Measurements from ENCODE around the gene CCL21.
"Not testable (repeated sequence)": the region's sequence is repeated elsewhere in the genome, so short reads cannot be mapped to it uniquely, and the experiment has no call there.

CCL21 gene

GRCh38 chr9:34737677-34738260 lies 27.8 kb upstream of the CCL21 start:
- no peak for DNase-seq (ENCODE audit: low read depth)
- H3K4me3 ChIP-seq (ENCODE audit: low read depth, low read length): no peak overlapping the region
- no peak for TF ChIP-seq CTCF (IDR thresholded peaks at IDR 0.05; ENCODE audit: low read depth, low read length, missing control alignments)

GRCh38 chr9:34734720-34735119 lies 24.8 kb upstream of the CCL21 start:
- no peak for TF ChIP-seq CTCF (IDR thresholded peaks at IDR 0.05; ENCODE audit: low read depth, low read length, missing control alignments)
- no peak overlapping the region for H3K4me3 ChIP-seq (ENCODE audit: low read depth, low read length)
- no peak for DNase-seq (ENCODE audit: low read depth)

- TF ChIP-seq CTCF (IDR thresholded peaks at IDR 0.05; ENCODE audit: low read depth, low read length, missing control alignments): no peak
- DNase-seq (ENCODE audit: low read depth): no peak
- no peak overlapping the region for H3K4me3 ChIP-seq (ENCODE audit: low read depth, low read length)
Measured at GRCh38 chr9:34732886-34733285, 22.9 kb upstream of the CCL21 start.

- H3K4me3 ChIP-seq (ENCODE audit: low read depth, low read length): no peak overlapping the region
- no peak for DNase-seq (ENCODE audit: low read depth)
- TF ChIP-seq CTCF (IDR thresholded peaks at IDR 0.05; ENCODE audit: low read depth, low read length, missing control alignments): no peak
Measured at GRCh38 chr9:34732478-34732877, 22.5 kb upstream of the CCL21 start.

GRCh38 chr9:34723141-34723540 lies 13.2 kb upstream of the CCL21 start:
- TF ChIP-seq CTCF (IDR thresholded peaks at IDR 0.05; ENCODE audit: low read depth, low read length, missing control alignments): no peak
- DNase-seq (ENCODE audit: low read depth): no peak
- H3K4me3 ChIP-seq (ENCODE audit: low read depth, low read length): no peak overlapping the region

GRCh38 chr9:34719769-34720025 lies 9.8 kb upstream of the CCL21 start:
- not testable (repeated sequence) for DNase-seq (ENCODE audit: low read depth); H3K4me3 ChIP-seq (ENCODE audit: low read depth, low read length)

GRCh38 chr9:34719021-34719768 lies 9.3 kb upstream of the CCL21 start:
- H3K4me3 ChIP-seq (ENCODE audit: low read depth, low read length): no peak overlapping the region
- no peak for DNase-seq (ENCODE audit: low read depth)
- TF ChIP-seq CTCF (IDR thresholded peaks at IDR 0.05; ENCODE audit: low read depth, low read length, missing control alignments): no peak

Measured in GM12864 (cell line).